HG03469 (cell line): ENCODE data around the gene GPR83.
"Not testable (repeated sequence)": the region's sequence is repeated elsewhere in the genome, so short reads cannot be mapped to it uniquely, and the experiment has no call there.

Experiments used
- ATAC-seq: cut with Tn5 transposase; IDR thresholded peaks from one replicate; pipeline ENCODE4 v1.9.1; 2021; ENCODE audit warnings: mild to moderate bottlenecking, moderate library complexity, moderate number of reproducible peaks; ENCODE audit not compliant: unreplicated experiment

Gene GPR83

DNA sequence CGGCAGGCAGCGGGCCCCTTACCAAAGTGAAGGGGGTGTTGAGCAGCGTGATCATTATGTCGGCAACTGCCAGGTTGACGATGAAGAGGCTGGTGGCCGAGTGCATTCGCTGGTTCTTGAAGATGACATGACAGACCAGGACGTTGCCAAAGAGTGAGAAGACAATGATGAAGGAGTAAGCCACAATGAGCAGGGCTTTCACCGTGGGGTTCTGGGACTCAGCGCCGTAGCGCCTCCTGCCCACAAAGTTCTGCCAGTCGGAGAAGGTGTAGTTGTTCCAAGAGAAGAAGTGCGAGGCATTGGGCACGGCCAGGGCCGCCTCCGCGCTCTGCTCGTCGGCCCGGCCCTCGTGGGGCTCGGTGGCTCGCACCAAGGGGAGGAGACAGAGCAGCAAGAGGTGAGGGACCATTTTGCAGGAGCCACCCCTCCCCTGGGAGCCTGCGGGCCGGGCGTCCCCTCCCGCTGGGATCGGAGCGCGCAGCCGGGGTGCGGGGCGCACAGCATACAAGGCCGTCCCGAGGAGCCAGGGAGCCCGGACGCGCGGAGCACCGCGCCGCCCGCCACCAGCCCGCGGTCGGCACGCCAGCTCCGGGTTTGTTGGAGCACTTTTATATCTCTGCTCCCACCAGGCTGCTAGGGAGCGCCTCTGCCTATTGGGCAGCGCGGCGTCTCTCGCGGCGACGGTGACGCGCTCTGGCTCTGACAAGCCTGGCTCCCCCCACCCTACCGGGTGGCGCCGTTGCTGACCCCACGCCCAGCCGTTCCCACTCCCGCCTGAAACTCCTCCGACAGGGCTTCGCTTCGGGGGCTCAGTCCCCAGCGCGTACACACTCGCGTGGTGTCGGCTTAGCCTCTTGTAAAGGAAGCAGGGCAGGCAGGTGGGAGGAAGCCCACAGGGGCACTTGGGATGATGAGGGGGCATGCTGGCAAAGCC lies at the start of gene GPR83:
Gene GPR83, minus strand, starts transcription at position 581 of the 934 bp plus-strand sequence. Its CDS starts 172 bp downstream, at position 409.
- no peak for ATAC-seq

DNA sequence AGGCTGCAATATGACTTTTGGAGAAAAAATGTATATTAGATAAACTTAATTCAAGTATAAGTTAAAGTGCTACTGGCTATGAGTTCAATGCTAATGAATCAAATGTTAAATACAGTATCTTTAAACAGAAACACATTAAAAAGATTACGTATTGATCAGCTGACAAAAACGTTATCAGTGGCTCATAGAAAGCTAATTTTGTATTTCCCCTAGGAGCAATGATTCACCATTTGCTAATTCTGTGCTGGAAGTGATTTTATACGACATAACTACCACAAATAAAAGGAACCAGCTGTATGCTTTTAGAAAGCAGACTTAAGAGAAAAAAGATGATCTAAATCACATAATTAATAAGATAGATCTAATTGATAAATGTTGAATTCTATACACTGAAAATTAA lies 48.8 kb upstream of the GPR83 start:
- ATAC-seq = no peak

DNA sequence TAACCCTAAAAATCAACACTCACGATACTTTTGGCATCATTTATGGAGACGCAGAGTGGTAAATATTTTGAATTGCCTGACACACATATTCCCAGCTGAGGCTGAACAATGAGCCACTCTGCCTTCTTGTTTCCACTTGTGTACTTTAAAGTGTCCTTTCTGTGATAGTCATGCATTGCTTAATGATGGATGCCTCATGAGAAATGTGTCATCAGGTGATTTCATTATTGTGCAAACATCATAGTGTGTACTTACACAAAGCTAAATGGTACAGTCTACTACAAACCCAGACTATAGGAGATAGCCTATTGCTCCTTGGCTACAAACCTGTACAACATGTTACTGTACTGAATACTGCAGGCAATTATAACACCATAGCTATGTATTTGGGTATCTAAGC lies 48.2 kb upstream of the GPR83 start:
- no peak for ATAC-seq

DNA sequence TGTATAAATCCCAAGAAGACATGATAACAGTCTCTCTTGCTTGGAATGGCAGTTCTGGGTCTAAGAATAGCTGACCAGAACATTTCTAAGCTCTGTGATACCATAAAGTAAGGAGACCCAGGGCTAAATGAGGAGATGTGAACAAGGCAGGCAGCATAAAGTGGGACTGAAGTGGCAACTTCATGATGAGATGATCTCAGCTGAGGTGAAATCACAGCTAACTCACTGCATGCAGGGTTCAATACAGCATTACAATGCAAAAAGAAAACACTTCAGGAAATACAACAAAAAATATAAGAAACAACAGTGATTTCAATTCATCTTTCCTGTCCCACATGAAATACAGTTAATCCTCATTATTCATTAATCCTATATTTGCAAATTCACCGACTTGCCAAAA lies 47.8 kb upstream of the GPR83 start:
- no peak for ATAC-seq

DNA sequence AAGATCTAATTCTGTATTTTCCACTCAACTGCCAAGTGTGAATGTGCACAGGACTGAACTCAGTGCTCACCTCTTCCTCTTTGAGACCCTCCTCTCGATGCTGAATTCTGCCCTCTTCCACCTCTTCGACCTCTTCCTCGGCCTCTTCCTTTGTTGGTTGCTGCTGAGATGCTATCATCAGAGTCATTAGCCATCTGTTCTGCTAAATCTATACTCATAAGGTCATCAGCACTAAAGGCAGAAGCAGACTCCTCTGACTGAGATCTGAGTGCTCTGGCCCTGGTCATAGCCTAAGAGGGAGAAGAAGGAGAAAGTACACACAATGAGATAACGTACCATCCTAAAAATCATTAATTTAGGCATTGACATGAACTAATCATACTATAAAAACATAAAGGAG lies 45.9 kb upstream of the GPR83 start:
- ATAC-seq = no peak

DNA sequence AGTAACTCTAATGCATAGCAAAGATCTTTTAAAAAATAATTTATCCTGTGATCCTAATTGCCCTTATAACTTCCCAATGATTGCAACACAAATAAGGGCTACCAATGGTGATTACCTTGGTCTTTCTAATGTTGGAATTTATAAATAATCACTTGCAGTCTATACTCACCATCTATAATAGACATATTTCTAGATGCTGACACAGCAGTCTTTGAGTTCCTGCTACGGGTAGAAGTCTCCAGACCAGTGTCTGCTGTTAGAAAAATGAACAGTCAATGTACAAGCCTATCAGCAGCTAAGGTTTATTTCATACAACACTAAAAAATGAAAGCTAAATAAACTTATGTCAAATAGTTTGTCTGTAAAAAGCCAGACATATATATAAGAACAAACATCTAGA lies 44.4 kb upstream of the GPR83 start:
- no peak for ATAC-seq

DNA sequence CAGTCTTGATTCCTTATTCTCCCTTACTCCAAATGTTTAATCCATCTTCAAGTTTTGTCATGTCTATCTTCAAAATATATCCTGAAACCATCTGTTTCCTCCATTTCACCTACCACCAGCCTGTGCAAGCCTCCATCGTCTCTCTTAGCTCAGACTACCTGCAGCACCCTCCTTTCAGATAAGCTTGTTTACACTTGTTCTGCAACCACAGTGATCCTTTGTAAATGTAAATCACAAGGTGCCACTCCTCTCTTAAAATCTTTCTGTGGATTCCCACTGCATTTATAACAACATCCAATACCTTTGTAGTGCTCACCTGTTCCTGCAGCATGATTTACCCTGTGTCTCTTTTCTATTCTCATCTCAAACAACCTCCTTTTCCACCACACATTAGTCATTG lies 31.8 kb upstream of the GPR83 start:
- ATAC-seq = no peak

DNA sequence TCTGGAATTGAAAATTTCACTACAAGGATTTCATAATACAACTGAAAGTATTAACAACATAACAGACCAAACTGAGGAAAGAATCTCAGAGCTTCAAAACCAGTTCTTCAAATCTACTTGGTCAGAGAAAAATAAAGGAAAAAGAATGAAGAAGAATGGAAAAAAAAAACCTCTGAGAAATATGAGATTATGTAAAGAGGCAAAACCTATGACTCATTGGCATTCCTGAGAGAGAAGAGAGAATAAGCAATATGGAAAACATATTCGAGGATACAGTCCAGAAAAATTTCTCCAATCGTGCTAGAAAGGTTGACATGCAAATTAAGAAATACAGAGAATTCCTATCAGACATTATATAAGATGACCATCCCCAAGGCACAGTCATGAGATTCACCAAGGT lies 23.4 kb upstream of the GPR83 start:
- no peak for ATAC-seq

DNA sequence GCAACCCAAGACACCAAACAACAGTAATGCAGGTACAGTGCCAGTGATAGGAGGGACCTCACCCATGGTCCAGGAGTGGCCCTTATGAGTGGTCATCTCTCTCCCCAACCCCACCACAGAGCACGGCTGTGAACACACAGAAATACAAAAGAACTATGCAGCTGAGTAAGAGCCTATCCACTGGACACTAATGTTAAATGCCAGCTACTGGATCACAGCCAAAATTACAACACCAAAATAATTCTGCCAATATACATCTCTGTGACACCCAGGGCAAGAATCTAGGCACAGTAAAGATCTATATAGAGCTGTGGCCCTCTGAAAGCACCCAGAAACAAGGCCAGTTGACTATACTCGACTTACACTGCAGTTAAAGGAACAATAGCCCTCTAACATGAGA lies 22.8 kb upstream of the GPR83 start:
- ATAC-seq = no peak

DNA sequence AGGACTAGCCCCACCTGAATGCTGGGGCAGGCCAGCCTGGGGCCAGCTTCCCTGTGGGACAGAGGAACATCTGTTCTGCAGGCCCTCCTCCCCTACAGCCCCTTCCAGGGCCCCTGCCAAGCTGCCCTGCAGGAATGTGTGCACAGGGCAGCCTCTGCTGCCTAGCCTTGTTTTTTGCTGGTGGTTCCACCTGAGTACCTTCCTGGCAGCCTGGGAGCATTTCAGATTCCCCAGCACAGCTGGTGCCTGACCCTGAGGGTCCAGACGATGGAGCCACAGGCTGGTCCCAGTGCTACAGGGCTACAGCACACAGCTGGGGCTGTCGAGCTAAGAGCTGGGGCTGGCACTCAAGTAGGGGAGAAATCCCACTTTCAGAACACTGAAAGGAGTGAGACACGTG lies 22.3 kb upstream of the GPR83 start:
- no peak for ATAC-seq

DNA sequence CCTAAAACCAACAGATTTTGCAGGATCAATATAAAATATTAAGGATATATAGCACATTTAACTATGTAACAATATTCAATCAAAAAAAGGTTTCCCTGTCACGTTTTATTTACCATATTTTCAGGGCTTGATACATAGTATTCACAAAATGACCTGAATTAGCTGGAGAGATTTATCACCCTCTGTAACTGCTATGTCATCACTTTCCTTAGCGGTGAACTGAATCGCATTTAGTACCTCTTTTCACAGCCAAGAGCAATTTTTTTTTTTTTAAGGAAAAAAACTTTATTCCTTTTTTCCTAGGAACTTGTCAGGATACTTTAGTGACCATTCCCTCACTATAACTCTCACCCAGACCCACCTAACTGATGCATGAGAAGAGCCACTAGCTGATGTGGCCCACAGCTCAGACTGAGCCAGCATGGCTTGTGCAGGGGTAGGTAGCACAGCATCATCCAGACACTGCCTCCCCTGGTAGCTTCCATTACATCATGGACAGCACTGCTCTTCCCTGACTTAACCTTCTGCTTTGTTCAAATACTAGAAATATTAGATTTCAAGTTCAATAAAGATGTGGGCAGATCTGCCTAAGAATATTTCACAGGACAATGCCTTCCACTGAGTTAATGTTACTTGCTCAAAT lies 17.0 kb upstream of the GPR83 start:
- no peak for ATAC-seq

DNA sequence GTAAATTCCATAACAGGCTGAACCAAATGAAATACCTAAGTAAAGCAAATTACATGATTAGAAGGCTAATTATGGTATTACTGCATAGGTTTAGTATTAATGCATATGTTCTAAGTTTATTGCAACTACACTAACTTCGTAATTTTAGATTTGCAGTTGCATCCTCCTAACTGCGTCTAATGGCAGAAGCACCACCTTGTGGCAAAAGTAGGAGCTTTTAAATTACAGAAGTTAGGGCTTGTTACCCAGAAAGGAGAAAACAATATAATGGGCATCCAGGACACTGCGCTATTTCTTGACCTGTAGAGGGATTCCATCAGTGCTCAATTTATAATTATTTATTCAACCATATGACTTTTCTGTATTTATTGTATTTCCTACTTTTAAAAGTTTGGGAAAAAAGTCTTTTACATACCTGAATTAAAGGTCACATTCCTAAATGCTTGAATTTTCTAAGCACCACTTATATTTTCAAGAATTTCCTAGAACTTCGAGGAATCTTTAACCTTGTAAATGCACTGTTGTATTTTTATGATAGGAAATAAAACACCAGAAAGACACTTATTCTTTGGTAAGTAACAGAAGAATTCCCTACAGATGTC lies 16.3 kb upstream of the GPR83 start:
- ATAC-seq = no peak

DNA sequence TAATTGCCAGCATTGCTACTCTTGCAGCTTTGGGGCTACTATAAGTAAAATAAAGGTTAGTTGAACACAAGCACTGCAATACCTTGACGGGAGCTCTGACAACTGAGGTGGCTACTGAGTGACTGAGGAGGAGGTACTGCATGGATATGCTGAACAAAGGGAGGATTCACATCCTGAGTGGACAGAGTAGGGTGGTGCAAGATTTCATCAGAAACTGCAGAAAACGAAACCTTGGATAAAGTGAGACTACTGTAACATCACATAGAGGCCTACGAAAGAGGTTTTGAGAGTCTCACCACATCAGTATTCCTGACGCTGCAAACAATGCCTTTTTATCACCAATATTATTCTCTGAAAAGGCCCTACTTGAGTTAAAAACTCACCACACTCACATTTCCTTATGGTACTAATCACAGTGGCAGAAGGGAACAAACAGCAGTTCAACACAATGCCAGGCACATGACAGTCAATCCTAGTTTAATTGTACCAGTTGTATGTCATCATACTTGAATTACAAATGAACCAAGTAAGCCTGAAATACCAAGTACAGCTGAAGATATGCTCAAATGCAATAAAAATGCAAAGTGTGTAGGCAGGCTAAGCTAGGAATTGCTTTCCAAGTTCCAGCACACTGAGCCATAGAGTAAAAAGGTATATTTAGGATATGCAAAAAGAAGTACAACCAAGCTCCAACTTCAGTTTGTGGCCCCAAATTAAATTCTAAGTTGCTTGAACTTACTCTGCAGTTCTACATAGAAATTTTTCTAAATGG lies 4.0 kb upstream of the GPR83 start:
- no peak for ATAC-seq

DNA sequence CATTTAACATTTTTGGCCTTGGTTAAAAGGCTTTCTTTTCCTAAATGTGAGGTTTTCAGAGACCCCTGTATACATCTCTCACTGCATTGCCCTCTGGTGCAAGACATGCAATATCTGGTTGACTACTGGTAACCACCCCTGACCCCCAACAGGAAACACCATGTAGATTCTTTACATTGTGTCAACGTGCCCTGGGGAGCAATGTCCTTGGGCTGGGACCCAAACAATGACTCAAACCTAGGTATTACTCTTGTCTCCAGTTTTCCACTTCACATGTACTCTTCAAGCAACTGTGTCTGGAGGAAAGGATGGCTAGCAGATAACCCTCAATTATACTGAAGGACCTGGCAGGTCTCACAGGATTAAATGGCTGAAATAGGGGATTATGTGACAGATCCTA lies 1.1 kb upstream of the GPR83 start:
- ATAC-seq = no peak

DNA sequence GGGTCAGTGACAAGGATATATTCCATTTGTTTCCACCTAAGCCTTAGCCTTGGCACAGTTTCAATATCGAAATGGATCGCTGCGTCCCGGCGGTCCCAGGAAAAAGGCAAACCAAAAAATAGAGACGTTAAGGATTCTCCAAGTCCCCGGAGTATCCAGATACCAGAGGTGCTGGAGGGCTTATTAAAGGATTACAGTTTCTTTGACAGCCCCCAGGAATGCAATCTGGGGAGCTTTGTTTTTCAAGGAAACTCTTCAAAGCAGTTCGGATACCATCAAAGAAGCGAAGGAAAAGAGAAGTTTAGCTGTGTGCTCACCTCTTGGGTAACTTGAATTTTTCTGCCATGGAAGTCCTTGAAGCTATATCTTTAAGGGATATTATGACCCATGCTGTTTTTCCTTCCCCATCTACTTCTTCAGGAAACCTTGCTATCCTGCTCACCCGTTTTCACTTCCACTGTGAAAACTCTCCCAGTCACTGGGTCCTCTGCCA lies 600 bp upstream of the GPR83 start:
- no peak for ATAC-seq

DNA sequence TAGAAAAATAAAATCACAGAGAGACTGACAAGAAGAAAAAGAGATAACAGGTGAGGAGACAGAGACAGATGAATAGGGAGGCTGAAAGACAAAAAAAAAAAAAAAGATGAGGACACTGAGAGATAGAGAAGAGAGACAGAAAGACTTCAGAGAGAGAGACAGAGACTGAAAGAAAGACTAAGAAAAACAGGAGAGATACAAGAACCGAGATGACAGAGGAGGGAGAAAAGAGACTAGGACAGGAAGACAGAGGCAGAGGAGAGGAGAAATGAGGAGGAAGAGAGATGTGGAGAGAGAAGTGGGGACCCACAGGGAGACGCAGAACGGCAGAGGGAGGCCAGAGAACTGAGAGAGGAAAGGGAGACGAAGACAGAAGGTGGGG lies 771 bp downstream of the GPR83 start:
- no peak for ATAC-seq

DNA sequence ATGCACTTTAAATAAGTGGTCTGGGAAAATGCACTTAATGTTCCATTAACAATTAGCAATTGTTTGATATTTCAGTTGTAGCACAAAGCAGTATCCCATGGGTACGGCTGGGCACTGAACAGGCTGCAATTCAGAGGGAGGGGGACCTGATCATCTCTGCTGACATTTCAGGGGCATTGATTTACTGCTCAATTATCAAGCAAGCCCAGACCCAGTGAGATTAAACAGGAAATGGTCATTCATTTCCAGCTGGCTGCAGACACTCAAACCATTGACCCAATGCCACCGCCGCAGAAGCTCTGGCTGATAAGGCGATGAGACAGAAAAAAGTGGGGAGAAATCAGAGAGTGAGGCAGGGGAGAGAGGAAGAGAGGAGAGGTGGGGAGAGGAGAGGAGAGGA lies 1.2 kb downstream of the GPR83 start:
- no peak for ATAC-seq

DNA sequence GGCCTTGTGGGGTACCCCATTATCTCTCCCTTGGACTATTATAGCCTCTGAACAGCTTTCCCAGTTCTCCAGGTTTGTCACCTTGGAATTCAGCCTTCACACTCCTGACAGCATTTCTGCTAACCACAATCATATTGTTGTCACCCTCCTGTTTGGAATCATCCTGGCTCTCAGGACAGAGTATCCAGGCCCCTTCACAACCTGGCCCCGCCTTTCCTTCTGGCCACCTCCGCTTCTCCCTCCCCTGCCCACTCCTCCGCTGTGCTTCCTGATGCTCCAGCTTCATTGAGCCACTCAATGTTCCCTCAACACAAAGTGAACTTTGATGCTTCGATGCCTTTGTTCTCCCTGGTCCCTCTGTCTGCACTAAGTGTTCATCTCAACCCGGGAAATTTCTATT lies 3.1 kb downstream of the GPR83 start:
- no peak for ATAC-seq

DNA sequence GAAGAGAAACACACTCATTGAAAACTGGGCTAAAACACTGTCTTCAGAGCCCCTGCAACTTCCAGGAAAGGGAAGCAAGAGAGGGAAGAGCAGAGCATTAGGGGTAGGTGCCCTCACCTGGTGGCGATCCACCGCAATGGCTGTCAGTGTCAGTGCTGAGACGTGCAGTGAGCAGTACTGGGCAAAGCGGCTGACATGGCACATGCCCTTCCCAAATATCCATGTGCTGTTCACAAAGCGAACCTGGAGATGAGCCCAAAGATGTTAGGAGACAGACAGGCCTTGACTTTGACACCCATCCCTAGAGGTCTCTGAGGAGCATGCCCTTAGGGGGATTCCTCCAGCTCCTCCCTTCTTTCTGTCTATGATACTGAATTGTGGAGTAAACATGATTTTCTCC lies 4.9 kb downstream of the GPR83 start:
- ATAC-seq = no peak

DNA sequence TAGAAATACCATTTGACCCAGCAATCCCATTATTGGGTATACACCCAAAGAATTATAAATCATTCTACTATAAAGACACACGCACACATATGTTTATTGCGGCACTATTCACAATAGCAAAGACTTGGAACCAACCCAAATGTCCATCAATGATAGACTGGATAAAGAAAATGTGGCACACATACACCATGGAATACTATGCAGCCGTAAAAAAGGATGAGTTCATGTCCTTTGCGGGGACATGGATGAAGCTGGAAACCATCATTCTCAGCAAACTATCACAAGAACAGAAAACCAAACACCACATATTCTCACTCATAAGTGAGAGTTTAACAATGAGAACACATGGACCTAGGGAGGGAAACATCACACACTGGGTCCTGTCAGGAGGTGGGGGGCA lies 9.3 kb downstream of the GPR83 start:
- not testable (repeated sequence) for ATAC-seq

DNA sequence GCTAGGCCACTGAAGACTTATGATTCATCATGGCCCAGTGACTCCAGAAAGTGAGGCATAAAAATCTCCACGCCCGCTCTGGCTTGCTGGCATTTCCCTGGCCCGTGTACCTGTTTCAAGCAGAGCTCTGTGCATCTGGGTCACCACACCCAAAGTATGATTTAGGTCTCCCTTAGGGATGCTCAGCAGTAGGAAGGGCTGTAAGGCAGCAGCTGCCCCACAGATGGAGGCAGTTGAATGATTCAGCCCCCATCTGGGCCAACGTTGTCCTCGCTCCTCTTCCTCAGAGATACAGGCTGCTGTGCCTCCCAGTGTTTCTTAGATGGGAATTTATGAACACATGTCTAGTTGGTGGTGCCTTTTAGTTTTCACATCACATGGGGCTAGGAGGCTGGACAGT lies 21.6 kb downstream of the GPR83 start:
- no peak for ATAC-seq
